ENCODE results near the gene OR5M3. TPM values are rescaled to one million over a fixed set of nuclear protein-coding genes. Genes with fewer than 3 reads are reported as not detected.

OR5M3 gene
- total and polyA plus RNA-seq, 2 of the 4 experiments (the other 2 are of a cell fraction), result not detected

DNA sequence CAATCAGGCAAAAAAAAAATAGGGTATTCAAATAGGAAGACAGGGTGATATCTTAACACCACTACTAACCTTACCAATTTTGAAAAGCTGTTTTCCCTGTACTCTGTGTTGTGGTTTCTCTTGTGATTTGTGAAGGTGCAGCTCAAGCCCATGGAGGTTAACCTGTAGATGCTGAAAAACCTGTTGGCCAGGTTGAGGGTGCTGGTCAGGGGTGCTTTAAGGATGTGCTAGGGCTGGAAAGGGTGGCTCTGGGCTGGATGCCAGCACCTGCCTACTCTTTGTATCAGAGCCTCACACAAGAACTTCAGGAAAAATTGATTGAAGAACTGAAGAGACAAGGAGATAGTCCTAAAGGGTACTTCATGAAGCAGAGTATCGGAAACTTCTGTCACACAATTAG, 36.3 kb upstream of the OR5M3 start:
- no peak overlapping the region for H3K4me2 ChIP-seq (ENCODE audit: low read depth, low read length)
- DNase-seq, result no peak
- H3K4me3 ChIP-seq (ENCODE audit: insufficient read depth, low read depth, low read length), result no peak overlapping the region
- BruUV-seq (replicated peaks), result no TSS peak
- no peaks in the 10 kb centered on the region for H3K79me1 ChIP-seq (ENCODE audit: low read depth in 1 of 2, low read length in 2 of 2)
- H2BK15ac ChIP-seq (ENCODE audit: low read depth, low read length), result no peak overlapping the region
- no peak overlapping the region for H2AFZ ChIP-seq (replicated peaks; ENCODE audit: low read length, poor library complexity)
- H2AK5ac ChIP-seq (ENCODE audit: low read depth, low read length), result no peak overlapping the region
- no peak overlapping the region for H4K91ac ChIP-seq (ENCODE audit: insufficient read depth, low read depth, low read length)
- no peak overlapping the region for H3K56ac ChIP-seq (ENCODE audit: extremely low read depth, insufficient read depth, low read length)
- no peak overlapping the region for H3K9ac ChIP-seq (ENCODE audit: low read depth, low read length)
- H4K20me1 ChIP-seq (ENCODE audit: insufficient read depth, low read length), result no peaks in the 10 kb centered on the region
- TF ChIP-seq CEBPB (IDR thresholded peaks at IDR 0.05; ENCODE audit: low read depth, low read length) (no peak), BHLHE40 (IDR thresholded peaks at IDR 0.05; ENCODE audit: low read depth, low read length) (no peak), NFE2L2 (IDR thresholded peaks at IDR 0.05; ENCODE audit: low read depth, low read length) (no peak), SMC3 (IDR thresholded peaks at IDR 0.05; ENCODE audit: low read depth, low read length) (no peak), RCOR1 (IDR thresholded peaks at IDR 0.05; ENCODE audit: insufficient replicate concordance, low read length) (no peak), MXI1 (IDR thresholded peaks at IDR 0.05; ENCODE audit: borderline replicate concordance, low read depth, low read length) (no peak), ELK1 (IDR thresholded peaks at IDR 0.05; ENCODE audit: borderline replicate concordance, low read depth, low read length) (no peak), USF2 (IDR thresholded peaks at IDR 0.05; ENCODE audit: low read depth, low read length) (no peak), CTCF (conservative IDR thresholded peaks at IDR 0.05; ENCODE audit: low read depth, low read length) (no peak), MAZ (IDR thresholded peaks at IDR 0.05; ENCODE audit: borderline replicate concordance, low read depth, low read length) (no peak), MAFK (IDR thresholded peaks at IDR 0.05; ENCODE audit: low read depth, low read length) (no peak), RFX5 (IDR thresholded peaks at IDR 0.05; ENCODE audit: low read depth, low read length) (no peak)
- no peaks in the 10 kb centered on the region for H3K9me1 ChIP-seq (ENCODE audit: insufficient read depth, low read length)
- no peaks in the 10 kb centered on the region for H3K4me1 ChIP-seq (ENCODE audit: control insufficient read depth, insufficient read depth, low read length)
- no peak overlapping the region for H3K27ac ChIP-seq (ENCODE audit: insufficient read depth, low read length)
- no peak for ATAC-seq (ENCODE audit: low read depth)
- H2BK120ac ChIP-seq (ENCODE audit: low read depth, low read length), result no peak overlapping the region
- intact Hi-C loops (cut with micrococcal nuclease) (no loop called here), dilution Hi-C loops (cut with HindIII; ENCODE audit: low sequenced_read_pairs, unreplicated experiment) (no loop called here), in situ Hi-C loops (cut with MboI; ENCODE audit: low sequenced_read_pairs) (no loop called here)
- H3K23ac ChIP-seq (ENCODE audit: low read depth, low read length), result no peak overlapping the region
- POLR2A ChIA-PET (ENCODE audit: unreplicated experiment), result no interaction called here
- H3K36me3 ChIP-seq (ENCODE audit: control insufficient read depth, insufficient read depth, low read length), result no peaks in the 10 kb centered on the region
- no peak overlapping the region for H3K4ac ChIP-seq (ENCODE audit: low read depth, low read length)
- H3K18ac ChIP-seq (ENCODE audit: low read depth, low read length), result no peak overlapping the region
- peaks cover 8% of the 10 kb centered on the region; the same call in 1 of the 2 replicates for H3K9me3 ChIP-seq (ENCODE audit: control insufficient read depth, insufficient read depth, low read length)
- CTCF ChIA-PET, result no interaction called here
- WGBS, 2 experiments (ENCODE audit: extremely low coverage in 2 of 2, insufficient read length in 1 of 2), result no CpG with 5 or more reads among the region's 1 CpG
- no peak overlapping the region for H4K5ac ChIP-seq (ENCODE audit: low read depth, low read length)
- no peak overlapping the region for H2AK9ac ChIP-seq (replicated peaks; ENCODE audit: low read depth, low read length, poor library complexity)
- no peaks in the 10 kb centered on the region for H3K27me3 ChIP-seq (ENCODE audit: control insufficient read depth, insufficient read depth, low read length)
- no peak overlapping the region for H3K14ac ChIP-seq (replicated peaks; ENCODE audit: low read depth, low read length)
- no peak overlapping the region for H4K8ac ChIP-seq (ENCODE audit: low read depth in 2 of 2, low read length in 2 of 2)
- H2BK5ac ChIP-seq (ENCODE audit: low read depth, low read length, poor library complexity, severe bottlenecking), result no peak overlapping the region
- no peak overlapping the region for H2BK20ac ChIP-seq (ENCODE audit: low read depth, low read length)

Measured in IMR-90 (cell line).